Astrocyte (in vitro differentiated cells and primary cell): ENCODE data around the gene MAPRE2. TPM values are rescaled to one million over a fixed set of nuclear protein-coding genes. Genes with fewer than 3 reads are reported as not detected.

Experiments
- DNase-seq: peaks from one replicate; pipeline ENCODE4 v3.0.0-alpha.2; 2010; ENCODE audit warnings: low read depth
- FAIRE-seq: peaks from 2 replicates; lab custom pipeline; 2011; peaks lifted over from hg19 to GRCh38; lab: Jason Lieb, UNC
- H2AFZ ChIP-seq: 2 replicates; pipeline ENCODE4 v1.6.0; 2012; ENCODE audit warnings: low read depth, low read length, inconsistent platforms
- H3K27ac ChIP-seq: 2 replicates; pipeline ENCODE4 v1.5.1; 2011; ENCODE audit warnings: low read depth, low read length, inconsistent platforms
- H3K27me3 ChIP-seq: 2 replicates; pipeline ENCODE4 v1.6.0; 2011; ENCODE audit warnings: low read length, inconsistent platforms; ENCODE audit not compliant: insufficient read depth
- H3K36me3 ChIP-seq: 2 replicates; pipeline ENCODE4 v1.5.1; 2011; ENCODE audit warnings: low read length, inconsistent platforms; ENCODE audit not compliant: insufficient read depth
- H3K4me1 ChIP-seq: 2 replicates; pipeline ENCODE4 v1.5.1; 2011; ENCODE audit warnings: low read length, inconsistent platforms; ENCODE audit not compliant: insufficient read depth
- H3K4me2 ChIP-seq: 2 replicates; pipeline ENCODE4 v1.6.0; 2012; ENCODE audit warnings: low read length, inconsistent platforms
- H3K4me3 ChIP-seq: 2 replicates; pipeline ENCODE4 v1.5.1; 2011; ENCODE audit warnings: low read depth, mild to moderate bottlenecking, low read length, inconsistent platforms; ENCODE audit not compliant: insufficient read depth
- H3K79me2 ChIP-seq: 2 replicates; pipeline ENCODE4 v1.6.0; 2012; ENCODE audit warnings: mild to moderate bottlenecking, low read length, inconsistent platforms; ENCODE audit not compliant: insufficient read depth
- H3K9ac ChIP-seq: 2 replicates; pipeline ENCODE4 v1.6.0; 2012; ENCODE audit warnings: mild to moderate bottlenecking, low read length, inconsistent platforms
- H3K9me3 ChIP-seq: 2 replicates; pipeline ENCODE4 v1.5.1; 2012; ENCODE audit warnings: low read depth, mild to moderate bottlenecking, low read length, inconsistent platforms; ENCODE audit not compliant: insufficient read depth
- H4K20me1 ChIP-seq: 2 replicates; pipeline ENCODE4 v1.6.0; 2012; ENCODE audit warnings: low read length, inconsistent platforms; ENCODE audit not compliant: insufficient read depth
- H3K27ac Mint-ChIP-seq: one replicate; pipeline ENCODE4 v1.8.0; 2021; ENCODE audit warnings: mild to moderate bottlenecking, mixed read lengths; ENCODE audit not compliant: unreplicated experiment
- H3K27me3 Mint-ChIP-seq: one replicate; pipeline ENCODE4 v1.8.0; 2021; ENCODE audit warnings: low read depth, mixed read lengths; ENCODE audit not compliant: unreplicated experiment
- H3K36me3 Mint-ChIP-seq: one replicate; pipeline ENCODE4 v1.8.0; 2021; ENCODE audit warnings: low read depth, mixed read lengths; ENCODE audit not compliant: unreplicated experiment
- H3K4me1 Mint-ChIP-seq: one replicate; pipeline ENCODE4 v1.8.0; 2021; ENCODE audit warnings: low read depth, mixed read lengths; ENCODE audit not compliant: unreplicated experiment
- H3K4me3 Mint-ChIP-seq: one replicate; pipeline ENCODE4 v1.8.0; 2021; ENCODE audit warnings: mild to moderate bottlenecking, moderate library complexity, mixed read lengths; ENCODE audit not compliant: unreplicated experiment
- H3K9me3 Mint-ChIP-seq: one replicate; pipeline ENCODE4 v1.8.0; 2021; ENCODE audit warnings: mild to moderate bottlenecking, mixed read lengths; ENCODE audit not compliant: unreplicated experiment
- EZH2 ChIP-seq: IDR thresholded peaks from 2 replicates; pipeline ENCODE4 v1.6.1; 2012; ENCODE audit warnings: mild to moderate bottlenecking, low read length, inconsistent platforms; ENCODE audit not compliant: insufficient read depth
- total RNA-seq: library from RNA; stranded (reverse); gene quantifications from 2 replicates; pipeline ENCODE4 v1.2.1, GENCODE V29; 2021
- TF ChIP-seq, protein P1 (sequence below): IDR thresholded peaks from 2 replicates; pipeline ENCODE4 v1.5.1; 2011; ENCODE audit warnings: low read depth, mild to moderate bottlenecking, inconsistent platforms, low read length, moderate library complexity; ENCODE audit not compliant: insufficient read depth

Gene MAPRE2
- total RNA-seq, 1 donor from 2014 or later = 33.8 TPM

DNA sequence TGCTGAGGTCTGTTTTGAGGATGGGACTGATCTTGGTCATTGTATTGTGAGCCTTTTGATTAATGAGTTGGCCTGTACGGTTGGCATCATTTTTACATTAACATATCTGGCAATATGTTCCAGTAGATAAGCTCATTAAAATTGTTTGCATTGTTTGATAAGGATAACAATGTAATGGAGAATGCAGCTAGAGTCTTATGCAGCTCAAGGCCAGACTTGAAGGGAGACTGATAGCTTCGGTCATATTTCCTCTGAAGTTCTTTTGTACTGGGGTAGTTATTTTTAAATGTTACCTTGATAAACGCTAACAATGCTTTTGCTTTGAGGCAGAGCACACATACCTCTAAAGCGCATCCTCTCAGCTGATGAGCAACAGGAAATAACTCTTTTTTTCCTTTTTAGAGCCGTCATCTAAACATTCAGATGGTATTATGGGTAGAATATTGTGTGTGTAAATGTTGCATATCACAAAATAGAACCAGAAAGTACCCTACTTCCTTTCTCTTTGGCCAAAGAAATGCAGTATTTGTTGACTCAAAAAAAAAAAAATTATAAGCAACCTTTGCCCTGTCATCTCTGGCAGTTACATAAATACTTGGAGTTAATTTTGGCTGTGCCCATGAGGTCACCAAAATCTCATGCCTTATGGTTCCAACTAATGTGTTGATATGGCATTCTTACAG is 1.3 kb downstream of the MAPRE2 start:
- DNase-seq = peak; percentile 15
- Histone ChIP-seq H3K79me2 (peaks cover 55% of the 10 kb centered on the region), H3K36me3 (no peaks in the 10 kb centered on the region), H3K4me1 (peaks cover 21% of the 10 kb centered on the region), H3K27me3 (no peaks in the 10 kb centered on the region), H3K9me3 (no peaks in the 10 kb centered on the region), H3K4me2 (peak overlapping the region; percentile 95), H2AFZ (peak overlapping the region; percentile 22), H3K27ac (peak overlapping the region; percentile 81), H3K4me3 (peak overlapping the region; percentile 88), H4K20me1 (peaks cover 19% of the 10 kb centered on the region), H3K9ac (peak overlapping the region; percentile 88)
- FAIRE-seq = no peak
- H3K27ac Mint-ChIP-seq = peak overlapping the region; percentile 86
- no peak for TF ChIP-seq EZH2
- TF ChIP-seq, protein P1, sequence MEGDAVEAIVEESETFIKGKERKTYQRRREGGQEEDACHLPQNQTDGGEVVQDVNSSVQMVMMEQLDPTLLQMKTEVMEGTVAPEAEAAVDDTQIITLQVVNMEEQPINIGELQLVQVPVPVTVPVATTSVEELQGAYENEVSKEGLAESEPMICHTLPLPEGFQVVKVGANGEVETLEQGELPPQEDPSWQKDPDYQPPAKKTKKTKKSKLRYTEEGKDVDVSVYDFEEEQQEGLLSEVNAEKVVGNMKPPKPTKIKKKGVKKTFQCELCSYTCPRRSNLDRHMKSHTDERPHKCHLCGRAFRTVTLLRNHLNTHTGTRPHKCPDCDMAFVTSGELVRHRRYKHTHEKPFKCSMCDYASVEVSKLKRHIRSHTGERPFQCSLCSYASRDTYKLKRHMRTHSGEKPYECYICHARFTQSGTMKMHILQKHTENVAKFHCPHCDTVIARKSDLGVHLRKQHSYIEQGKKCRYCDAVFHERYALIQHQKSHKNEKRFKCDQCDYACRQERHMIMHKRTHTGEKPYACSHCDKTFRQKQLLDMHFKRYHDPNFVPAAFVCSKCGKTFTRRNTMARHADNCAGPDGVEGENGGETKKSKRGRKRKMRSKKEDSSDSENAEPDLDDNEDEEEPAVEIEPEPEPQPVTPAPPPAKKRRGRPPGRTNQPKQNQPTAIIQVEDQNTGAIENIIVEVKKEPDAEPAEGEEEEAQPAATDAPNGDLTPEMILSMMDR = no peak
- peak overlapping the region; percentile 97 for H3K4me3 Mint-ChIP-seq
- H3K4me1 Mint-ChIP-seq = peaks cover 12% of the 10 kb centered on the region
- no peaks in the 10 kb centered on the region for H3K27me3 Mint-ChIP-seq
- peaks cover 1% of the 10 kb centered on the region for H3K9me3 Mint-ChIP-seq
- peaks cover 2% of the 10 kb centered on the region for H3K36me3 Mint-ChIP-seq

DNA sequence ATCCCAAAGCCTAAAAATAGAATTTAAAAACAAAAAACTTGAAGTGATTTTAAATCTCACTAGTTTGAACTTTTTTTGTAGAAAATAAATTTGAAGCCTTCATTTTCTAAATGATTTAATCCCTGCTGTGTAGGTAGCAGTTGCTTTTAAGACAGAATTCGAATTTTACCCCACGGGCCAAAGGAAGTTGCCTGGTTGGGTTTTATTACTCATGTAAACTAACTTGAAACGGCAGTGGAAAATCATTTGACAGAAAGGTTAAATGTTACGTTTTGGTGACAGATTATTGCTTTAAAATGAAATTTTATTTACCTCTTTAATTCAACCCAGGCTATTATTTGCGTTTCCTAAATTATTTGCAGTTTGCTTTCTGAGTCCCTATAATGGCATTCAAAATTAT is 2.0 kb downstream of the MAPRE2 start:
- Mint-ChIP-seq H3K9me3 (peaks cover 1% of the 10 kb centered on the region), H3K4me1 (peaks cover 12% of the 10 kb centered on the region), H3K36me3 (no peaks in the 10 kb centered on the region), H3K27ac (no peak overlapping the region), H3K27me3 (no peaks in the 10 kb centered on the region), H3K4me3 (peak overlapping the region; percentile 66)
- Histone ChIP-seq H3K79me2 (peaks cover 62% of the 10 kb centered on the region), H2AFZ (no peak overlapping the region), H3K9me3 (no peaks in the 10 kb centered on the region), H4K20me1 (peaks cover 19% of the 10 kb centered on the region), H3K4me1 (peaks cover 21% of the 10 kb centered on the region), H3K36me3 (no peaks in the 10 kb centered on the region), H3K4me2 (peak overlapping the region; percentile 95), H3K27ac (no peak overlapping the region), H3K4me3 (no peak overlapping the region), H3K27me3 (no peaks in the 10 kb centered on the region), H3K9ac (peak overlapping the region; percentile 88)
- TF ChIP-seq, protein P1 = no peak
- TF ChIP-seq EZH2 = no peak
- DNase-seq = no peak
- FAIRE-seq = no peak

DNA sequence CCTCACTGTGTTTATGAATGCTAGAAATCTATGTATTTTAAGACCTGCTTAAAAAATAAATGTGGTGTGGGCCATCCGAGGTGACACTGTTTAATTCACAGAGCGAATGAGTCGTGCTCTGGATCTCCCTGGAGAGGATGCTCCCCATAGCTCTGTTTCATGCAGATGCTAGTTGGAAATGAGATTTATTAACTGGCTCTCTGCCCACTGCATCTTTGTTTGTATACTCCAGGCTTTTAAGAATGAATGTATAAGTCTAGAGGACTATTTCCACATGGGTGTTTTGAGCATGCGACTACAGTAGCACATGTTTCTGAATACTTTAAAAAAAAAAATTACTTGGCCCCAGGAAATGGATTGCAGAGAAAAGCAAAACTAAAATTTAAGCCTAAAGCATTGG is 3.9 kb downstream of the MAPRE2 start:
- H3K27me3 Mint-ChIP-seq = no peaks in the 10 kb centered on the region
- H3K9ac ChIP-seq = no peak overlapping the region
- no peak overlapping the region for H3K4me2 ChIP-seq
- H3K4me1 Mint-ChIP-seq = peaks cover 12% of the 10 kb centered on the region
- no peaks in the 10 kb centered on the region for H3K36me3 ChIP-seq
- no peak overlapping the region for H3K27ac Mint-ChIP-seq
- peaks cover 27% of the 10 kb centered on the region for H3K4me1 ChIP-seq
- FAIRE-seq (no peak), DNase-seq (no peak)
- no peak overlapping the region for H3K27ac ChIP-seq
- no peaks in the 10 kb centered on the region for H3K27me3 ChIP-seq
- no peak overlapping the region for H2AFZ ChIP-seq
- TF ChIP-seq, protein P1 = no peak
- no peak for TF ChIP-seq EZH2
- H3K36me3 Mint-ChIP-seq = no peaks in the 10 kb centered on the region
- H3K79me2 ChIP-seq = peaks cover 75% of the 10 kb centered on the region
- H3K4me3 ChIP-seq = no peak overlapping the region
- no peaks in the 10 kb centered on the region for H3K9me3 ChIP-seq
- peaks cover 19% of the 10 kb centered on the region for H4K20me1 ChIP-seq
- H3K9me3 Mint-ChIP-seq = peaks cover 1% of the 10 kb centered on the region
- no peak overlapping the region for H3K4me3 Mint-ChIP-seq
